Gastrocnemius medialis (tissue), 4 donors: ENCODE measurements around the gene PDE9A. TPM values are rescaled to one million over a fixed set of nuclear protein-coding genes. Genes with fewer than 3 reads are reported as not detected.

ENCODE experiments used
- ATAC-seq, 2 donors: fragments of 150-250 bp; one replicate each; pipeline ENCODE4 v1.9.1; 2016
- DNase-seq, 2 donors: peaks; one replicate each; pipeline ENCODE4 v3.0.0-alpha.2; 2019
- H3K27ac ChIP-seq, 4 donors: fragments of 200-600 bp; sonication (generic); 1 replicate in 1 of 4; 2 replicates in 3 of 4; pipeline ENCODE4 v1.5.1; 2016 to 2018; ENCODE audit warnings: mild to moderate bottlenecking in 2 of 4, moderate library complexity in 1 of 4
- H3K27me3 ChIP-seq, 3 donors: fragments of 200-600 bp; sonication (generic) in 2 of 3; 1 replicate in 1 of 3; 2 replicates in 2 of 3; pipeline versions ENCODE4 v1.5.1 to v1.6.0; 2016 to 2019; ENCODE audit warnings: mild to moderate bottlenecking in 1 of 3, moderate library complexity in 1 of 3
- H3K36me3 ChIP-seq, 2 donors: fragments of 200-600 bp; sonication (generic) in 1 of 2; one replicate each; pipeline ENCODE4 v1.5.1; 2017 to 2018
- H3K4me1 ChIP-seq, 2 donors: fragments of 200-600 bp; sonication (generic) in 1 of 2; one replicate each; pipeline ENCODE4 v1.5.1; 2016 to 2017; ENCODE audit warnings: mild to moderate bottlenecking in 2 of 2
- H3K4me3 ChIP-seq, 4 donors: fragments of 200-600 bp; sonication (generic) in 3 of 4; 1 replicate in 1 of 4; 2 replicates in 3 of 4; pipeline ENCODE4 v1.5.1; 2016 to 2019; ENCODE audit warnings: mild to moderate bottlenecking in 2 of 4
- H3K9me3 ChIP-seq, 3 donors: fragments of 200-600 bp; sonication (generic) in 2 of 3; 1 replicate in 1 of 3; 2 replicates in 2 of 3; pipeline ENCODE4 v1.5.1; 2016 to 2019
- CTCF ChIP-seq, 5 experiments: fragments of 450-650 bp in 3 of 5; fragments of 200-600 bp in 2 of 5; sonication (generic) in 2 of 5; IDR thresholded peaks in 4 of 5; conservative IDR thresholded peaks in 1 of 5; 1 replicate in 4 of 5; 2 replicates in 1 of 5; pipeline ENCODE4 v1.5.1; 2016 to 2019; ENCODE audit warnings: antibody characterized with exemption in 5 of 5, mild to moderate bottlenecking in 3 of 5, moderate library complexity in 3 of 5
- POLR2A ChIP-seq, 2 donors: fragments of 450-650 bp; IDR thresholded peaks; one replicate each; pipeline ENCODE4 v1.6.1; 2017; ENCODE audit warnings: antibody characterized with exemption in 2 of 2, mild to moderate bottlenecking in 2 of 2, moderate library complexity in 2 of 2
- in situ Hi-C, 4 donors: fragments of 200-750 bp; cut with MboI; loops; one replicate each; pipeline versions ENCODE4 v1.15.0 to v1.8.0; 2017; ENCODE audit warnings: low sequenced_read_pairs in 4 of 4
- intact Hi-C: fragments of 100-400 bp; cut with DNase I; formaldehyde crosslinking; loops from one replicate; pipeline ENCODE4 v1.15.1; 2023; ENCODE audit warnings: low total_unique reads
- total RNA-seq, 4 donors: library from RNA; depleted of rRNA; stranded (reverse); fragments of >200 nt; gene quantifications; one replicate each; pipeline versions ENCODE4 v1.1.0 to v1.2.3, GENCODE V29; 2016

Gene PDE9A
- total RNA-seq, 4 donors from 2014 or later = 1.4 to 4.5 (median 1.8) TPM

GRCh38 chr21:42666925-42667324 lies 13.5 kb downstream of the PDE9A start:
- in situ Hi-C loops (no loop called here), intact Hi-C loops (no loop called here)
- Histone ChIP-seq H3K36me3 (no peaks in the 10 kb centered on the region), H3K27me3 (peaks cover 14 to 16% (median 16%) of the 10 kb centered on the region in 3 donors), H3K4me1 (no peaks in the 10 kb centered on the region), H3K4me3 (no peak overlapping the region), H3K9me3 (no peaks in the 10 kb centered on the region), H3K27ac (no peak overlapping the region)
- DNase-seq (no peak), ATAC-seq (no peak)
- TF ChIP-seq CTCF (IDR thresholded peaks at IDR 0.05 in 4 of 5, conservative IDR thresholded peaks at IDR 0.05 in 1 of 5) = no peak
- no peak for TF ChIP-seq POLR2A (IDR thresholded peaks at IDR 0.05)

DNA sequence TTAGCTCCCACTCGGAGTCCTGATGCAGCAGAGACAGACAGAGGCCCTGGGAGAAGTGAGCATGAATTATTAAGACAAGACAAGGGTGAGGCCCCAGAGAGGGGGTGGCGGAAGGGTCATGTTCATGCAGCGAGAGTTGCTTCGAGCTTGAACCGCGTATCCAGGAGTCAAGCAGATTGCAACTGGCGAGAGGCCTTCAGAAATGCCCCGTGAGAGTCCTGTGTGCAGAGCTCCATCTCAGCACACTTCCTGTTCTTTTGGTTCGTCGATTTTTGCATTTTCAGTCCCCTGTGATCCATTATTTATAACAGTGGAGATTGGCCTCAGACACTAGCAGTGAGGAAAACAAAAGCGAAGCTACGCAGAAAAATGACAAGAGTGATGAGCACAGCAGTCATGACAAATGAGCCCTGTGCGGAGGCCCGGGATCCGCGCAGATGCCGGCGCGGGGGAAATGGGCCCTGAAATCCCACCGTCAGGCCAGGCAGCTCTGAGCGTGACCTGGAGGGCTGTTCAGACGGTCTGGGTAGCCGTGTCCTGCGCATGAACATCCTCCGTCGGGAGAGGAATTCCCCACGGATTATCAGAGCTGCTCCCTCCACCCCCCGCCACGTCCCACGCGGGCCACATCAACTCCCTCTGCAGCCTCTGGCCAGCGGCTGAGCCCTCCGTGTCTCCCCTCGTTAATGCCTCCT lies 15.0 kb downstream of the PDE9A start:
- Histone ChIP-seq H3K27ac (peak overlapping the region; percentile 18 to 39 (median 24)), H3K4me1 (no peaks in the 10 kb centered on the region), H3K27me3 (peaks cover 14 to 16% (median 16%) of the 10 kb centered on the region in 3 donors), H3K9me3 (no peaks in the 10 kb centered on the region), H3K36me3 (no peaks in the 10 kb centered on the region), H3K4me3 (peak overlapping the region in 1 of 4 donors; percentile 17)
- in situ Hi-C loops (no loop called here), intact Hi-C loops (no loop called here)
- TF ChIP-seq POLR2A (IDR thresholded peaks at IDR 0.05) (no peak), CTCF (IDR thresholded peaks at IDR 0.05 in 4 of 5, conservative IDR thresholded peaks at IDR 0.05 in 1 of 5) (no peak)
- DNase-seq (no peak), ATAC-seq (peak in 1 of 2 donors; percentile 39)

- DNase-seq (no peak), ATAC-seq (peak in 1 of 2 donors; percentile 30)
- in situ Hi-C loops = no loop called here
- TF ChIP-seq CTCF (IDR thresholded peaks at IDR 0.05 in 4 of 5, conservative IDR thresholded peaks at IDR 0.05 in 1 of 5) (no peak), POLR2A (IDR thresholded peaks at IDR 0.05) (no peak)
- no peaks in the 10 kb centered on the region for H3K9me3 ChIP-seq
- peak overlapping the region in 1 of 4 donors; percentile 17 for H3K4me3 ChIP-seq
- no peaks in the 10 kb centered on the region for H3K36me3 ChIP-seq
- peaks cover 12 to 16% (median 16%) of the 10 kb centered on the region in 3 donors for H3K27me3 ChIP-seq
- intact Hi-C loops = no loop called here
- peak overlapping the region; percentile 18 to 39 (median 24) for H3K27ac ChIP-seq
- no peaks in the 10 kb centered on the region for H3K4me1 ChIP-seq
These were observed 15.6 kb downstream of the PDE9A start for GRCh38 chr21:42669041-42669440.

DNA sequence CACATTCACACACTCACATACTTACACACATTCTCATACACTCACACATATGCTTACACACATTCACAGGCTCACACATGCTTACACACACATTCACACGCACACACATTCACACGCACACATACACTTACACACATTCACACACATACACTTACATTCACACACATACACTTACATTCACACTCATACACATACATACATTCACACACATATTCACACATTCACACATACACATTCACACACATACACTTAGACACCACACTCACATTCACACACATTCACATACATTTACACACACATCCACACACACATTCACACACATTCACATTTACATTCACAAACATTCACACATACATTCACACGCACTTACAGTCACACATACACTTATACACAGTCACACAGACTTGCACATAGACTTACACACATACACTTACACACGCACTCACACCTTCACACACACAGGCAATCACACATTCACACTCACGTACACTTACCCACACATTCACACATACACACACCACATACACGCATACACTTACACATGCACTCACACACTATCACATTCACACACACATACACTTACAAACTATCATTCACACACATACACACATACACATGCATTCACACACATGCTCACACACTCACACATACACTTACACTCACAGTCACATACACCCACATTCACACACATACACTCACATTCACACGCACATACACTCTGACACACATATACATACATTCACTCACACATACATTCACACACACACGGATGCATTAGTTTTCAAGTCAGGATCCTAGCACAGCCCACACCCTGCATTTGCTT lies 16.8 kb downstream of the PDE9A start:
- ATAC-seq (no peak), DNase-seq (no peak)
- Histone ChIP-seq H3K4me3 (no peak overlapping the region), H3K9me3 (no peaks in the 10 kb centered on the region), H3K4me1 (no peaks in the 10 kb centered on the region), H3K27me3 (peaks cover 12 to 16% (median 16%) of the 10 kb centered on the region in 3 donors), H3K36me3 (no peaks in the 10 kb centered on the region), H3K27ac (no peak overlapping the region)
- intact Hi-C loops (no loop called here), in situ Hi-C loops (no loop called here)
- TF ChIP-seq CTCF (IDR thresholded peaks at IDR 0.05 in 4 of 5, conservative IDR thresholded peaks at IDR 0.05 in 1 of 5) (no peak), POLR2A (IDR thresholded peaks at IDR 0.05) (no peak)
